ENCODE measurements around the gene EPN2. TPM values are rescaled to one million over a fixed set of nuclear protein-coding genes. Genes with fewer than 3 reads are reported as not detected.

EPN2 gene
- total RNA-seq, 1 experiment from 2014 or later: 57.8 TPM

DNA sequence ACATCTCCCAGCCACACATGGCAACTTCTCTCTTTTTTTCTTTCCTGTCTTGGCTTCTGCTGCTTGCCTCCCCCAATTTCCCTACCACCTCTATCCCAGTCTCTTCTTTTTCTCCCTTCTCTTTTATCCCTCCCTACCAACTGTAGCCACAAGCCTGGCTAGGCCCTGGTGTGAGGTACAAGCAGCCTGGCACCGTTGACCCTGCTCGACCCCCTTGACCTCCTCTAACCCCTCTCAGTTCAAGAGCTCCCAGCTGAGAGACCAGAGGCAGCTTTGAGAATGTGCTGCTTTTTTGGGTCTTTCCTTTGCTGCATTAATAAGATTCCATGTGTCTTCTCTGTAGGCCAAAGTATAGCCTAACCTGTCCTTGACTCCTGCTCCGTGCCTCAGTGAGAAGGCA lies 93.1 kb downstream of the EPN2 start:
- no peak overlapping the region for H2BK20ac ChIP-seq (ENCODE audit: low read depth, low read length, poor library complexity, severe bottlenecking)
- peaks cover 14 to 44% (median 42%) of the 10 kb centered on the region in 3 experiments; a peak in 6 of 7 replicates for H3K36me3 Mint-ChIP-seq (ENCODE audit: insufficient read depth in 1 of 3, low read depth in 3 of 3)
- no peak overlapping the region for H2BK12ac ChIP-seq (ENCODE audit: insufficient read length, low read depth, low read length)
- H3K14ac ChIP-seq (ENCODE audit: insufficient read depth, low read length): no peak overlapping the region; the same call in 1 of the 2 replicates
- H3K79me1 ChIP-seq (ENCODE audit: insufficient read depth, low read depth, low read length, poor library complexity, severe bottlenecking): no peaks in the 10 kb centered on the region
- H3K4me1 ChIP-seq (ENCODE audit: insufficient read depth, low read length): no peaks in the 10 kb centered on the region
- H3K79me2 ChIP-seq (ENCODE audit: insufficient read depth, low read length): no peaks in the 10 kb centered on the region
- TF ChIP-seq, protein P1, sequence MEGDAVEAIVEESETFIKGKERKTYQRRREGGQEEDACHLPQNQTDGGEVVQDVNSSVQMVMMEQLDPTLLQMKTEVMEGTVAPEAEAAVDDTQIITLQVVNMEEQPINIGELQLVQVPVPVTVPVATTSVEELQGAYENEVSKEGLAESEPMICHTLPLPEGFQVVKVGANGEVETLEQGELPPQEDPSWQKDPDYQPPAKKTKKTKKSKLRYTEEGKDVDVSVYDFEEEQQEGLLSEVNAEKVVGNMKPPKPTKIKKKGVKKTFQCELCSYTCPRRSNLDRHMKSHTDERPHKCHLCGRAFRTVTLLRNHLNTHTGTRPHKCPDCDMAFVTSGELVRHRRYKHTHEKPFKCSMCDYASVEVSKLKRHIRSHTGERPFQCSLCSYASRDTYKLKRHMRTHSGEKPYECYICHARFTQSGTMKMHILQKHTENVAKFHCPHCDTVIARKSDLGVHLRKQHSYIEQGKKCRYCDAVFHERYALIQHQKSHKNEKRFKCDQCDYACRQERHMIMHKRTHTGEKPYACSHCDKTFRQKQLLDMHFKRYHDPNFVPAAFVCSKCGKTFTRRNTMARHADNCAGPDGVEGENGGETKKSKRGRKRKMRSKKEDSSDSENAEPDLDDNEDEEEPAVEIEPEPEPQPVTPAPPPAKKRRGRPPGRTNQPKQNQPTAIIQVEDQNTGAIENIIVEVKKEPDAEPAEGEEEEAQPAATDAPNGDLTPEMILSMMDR (conservative IDR thresholded peaks at IDR 0.05): no peak
- no peaks in the 10 kb centered on the region for H3K23me2 ChIP-seq (ENCODE audit: insufficient read length, low read depth, low read length, poor library complexity, severe bottlenecking)
- H3K27me3 Mint-ChIP-seq (ENCODE audit: low read depth): no peaks in the 10 kb centered on the region
- no peak overlapping the region for H3T11ph ChIP-seq (ENCODE audit: low read length)
- H4K8ac ChIP-seq (replicated peaks; ENCODE audit: insufficient read length, low read depth, low read length): no peak overlapping the region
- H4K20me1 ChIP-seq (ENCODE audit: control insufficient read depth, insufficient read depth, insufficient read length): no peaks in the 10 kb centered on the region
- no peaks in the 10 kb centered on the region for H3K9me3 ChIP-seq (ENCODE audit: control insufficient read depth, low read depth, low read length)
- no peak overlapping the region for H2BK15ac ChIP-seq (ENCODE audit: low read depth, low read length)
- H3K18ac ChIP-seq (ENCODE audit: insufficient read length, low read depth, low read length): no peak overlapping the region
- H3K9ac ChIP-seq (ENCODE audit: extremely low read depth, insufficient read length, low read length): no peak overlapping the region
- H3K23ac ChIP-seq (ENCODE audit: insufficient read length, low read depth, low read length): no peak overlapping the region
- no peak overlapping the region for H2BK5ac ChIP-seq (ENCODE audit: insufficient read length, low read length)
- no peak overlapping the region for H4K5ac ChIP-seq (ENCODE audit: insufficient read length, low read depth, low read length)
- H3K27me3 ChIP-seq (ENCODE audit: insufficient read depth, low read length): no peaks in the 10 kb centered on the region
- no peak overlapping the region for H3K4me2 ChIP-seq (ENCODE audit: insufficient read depth, insufficient read length, low read length)
- no peak overlapping the region for H2AK5ac ChIP-seq (ENCODE audit: insufficient read length, low read length)
- WGBS (ENCODE audit: extremely low coverage, insufficient read length, low lambda C conversion rate): no CpG with 5 or more reads among the region's 3 CpGs
- peaks cover 8% of the 10 kb centered on the region in 2 experiments for H3K9me3 Mint-ChIP-seq
- H2AFZ ChIP-seq (ENCODE audit: low read length): no peak overlapping the region
- H3K4me1 Mint-ChIP-seq: peaks cover 4 to 26% of the 10 kb centered on the region in 2 experiments
- DNase-seq: no peak
- no peak overlapping the region for H3K4me3 Mint-ChIP-seq
- no peak overlapping the region for H3K4ac ChIP-seq (ENCODE audit: low read depth, low read length)
- H2BK120ac ChIP-seq (ENCODE audit: low read depth, low read length, poor library complexity, severe bottlenecking): no peak overlapping the region
- H3K27ac Mint-ChIP-seq: peak overlapping the region in 2 of 3 experiments; percentile 31 to 40; a peak in 4 of 7 replicates
- no peak overlapping the region for H3K56ac ChIP-seq (ENCODE audit: insufficient read length, low read depth, low read length)
- H4K91ac ChIP-seq (ENCODE audit: insufficient read length, low read depth, low read length): no peak overlapping the region
- no peak overlapping the region for H3K27ac ChIP-seq (ENCODE audit: insufficient read length, low read depth, low read length)

All from H9 (cell line).